ENCODE data around the gene ZBTB49.
"Not testable (repeated sequence)": the region's sequence is repeated elsewhere in the genome, so short reads cannot be mapped to it uniquely, and the experiment has no call there.

ZBTB49 gene

GRCh38 chr4:4248885-4249203 is 41.2 kb upstream of the ZBTB49 start:
- peak overlapping the region; percentile 95; the same call in 1 of the 2 replicates for H2AFZ ChIP-seq (ENCODE audit: low read depth)
- H3K36me3 ChIP-seq (ENCODE audit: insufficient read depth) = no peaks in the 10 kb centered on the region
- H3K27me3 ChIP-seq (ENCODE audit: insufficient read depth, low read depth) = no peaks in the 10 kb centered on the region
- no peaks in the 10 kb centered on the region for H4K20me1 ChIP-seq (ENCODE audit: insufficient read depth)
- H3K4me2 ChIP-seq = peak overlapping the region; percentile 51
- no peaks in the 10 kb centered on the region for H3K79me2 ChIP-seq (ENCODE audit: insufficient read depth, low read depth)
- H3K27ac ChIP-seq = peak overlapping the region; percentile 79; the same call in 1 of the 2 replicates
- no peak overlapping the region for H3K4me3 ChIP-seq (IDR thresholded peaks at IDR 0.05; ENCODE audit: insufficient read depth, low read depth, low read length)
- no peak for TF ChIP-seq CTCF (conservative IDR thresholded peaks at IDR 0.05; ENCODE audit: low read depth, low read length)
- peaks cover 3% of the 10 kb centered on the region for H3K4me1 ChIP-seq (ENCODE audit: low read depth, poor library complexity, severe bottlenecking)
- peak overlapping the region; percentile 82; the same call in 1 of the 2 replicates for H3K9ac ChIP-seq

DNA sequence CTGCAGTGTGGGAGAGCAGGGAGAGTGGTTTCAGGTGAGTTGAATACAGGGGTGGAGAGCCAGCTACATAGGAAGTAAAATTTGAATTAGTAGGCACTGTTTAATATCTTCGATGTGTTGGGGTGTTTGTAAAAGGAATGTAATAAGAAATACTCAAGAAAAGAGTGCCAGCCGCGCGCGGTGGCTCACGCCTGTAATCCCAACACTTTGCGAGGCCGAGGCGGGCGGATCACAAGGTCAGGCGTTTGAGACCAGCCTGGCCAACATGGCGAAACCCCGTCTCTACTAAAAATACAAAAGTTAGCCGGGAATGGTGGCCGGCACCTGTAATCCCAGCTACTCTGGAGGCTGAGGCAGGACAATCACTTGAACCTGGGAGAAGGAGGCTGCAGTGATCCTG is 40.7 kb upstream of the ZBTB49 start:
- H3K4me2 ChIP-seq; H2AFZ ChIP-seq (ENCODE audit: low read depth); H3K4me3 ChIP-seq (IDR thresholded peaks at IDR 0.05; ENCODE audit: insufficient read depth, low read depth, low read length); H4K20me1 ChIP-seq (ENCODE audit: insufficient read depth); H3K27ac ChIP-seq; H3K27me3 ChIP-seq (ENCODE audit: insufficient read depth, low read depth); H3K36me3 ChIP-seq (ENCODE audit: insufficient read depth); H3K9ac ChIP-seq; H3K4me1 ChIP-seq (ENCODE audit: low read depth, poor library complexity, severe bottlenecking); H3K79me2 ChIP-seq (ENCODE audit: insufficient read depth, low read depth): not testable (repeated sequence)

GRCh38 chr4:4249866-4250265 is 40.2 kb upstream of the ZBTB49 start:
- Histone ChIP-seq H3K27ac (no peak overlapping the region), H2AFZ (ENCODE audit: low read depth) (no peak overlapping the region), H4K20me1 (ENCODE audit: insufficient read depth) (no peaks in the 10 kb centered on the region), H3K27me3 (ENCODE audit: insufficient read depth, low read depth) (no peaks in the 10 kb centered on the region), H3K4me1 (ENCODE audit: low read depth, poor library complexity, severe bottlenecking) (peaks cover 3% of the 10 kb centered on the region), H3K4me2 (no peak overlapping the region), H3K9ac (no peak overlapping the region), H3K36me3 (ENCODE audit: insufficient read depth) (no peaks in the 10 kb centered on the region), H3K79me2 (ENCODE audit: insufficient read depth, low read depth) (no peaks in the 10 kb centered on the region), H3K4me3 (IDR thresholded peaks at IDR 0.05; ENCODE audit: insufficient read depth, low read depth, low read length) (no peak overlapping the region)
- TF ChIP-seq CTCF (conservative IDR thresholded peaks at IDR 0.05; ENCODE audit: low read depth, low read length) = no peak

- H3K9ac ChIP-seq = no peak overlapping the region
- no peaks in the 10 kb centered on the region for H3K4me1 ChIP-seq (ENCODE audit: low read depth, poor library complexity, severe bottlenecking)
- no peaks in the 10 kb centered on the region for H3K79me2 ChIP-seq (ENCODE audit: insufficient read depth, low read depth)
- TF ChIP-seq CTCF (conservative IDR thresholded peaks at IDR 0.05; ENCODE audit: low read depth, low read length) = no peak
- no peak overlapping the region for H3K4me2 ChIP-seq
- H3K27me3 ChIP-seq (ENCODE audit: insufficient read depth, low read depth) = no peaks in the 10 kb centered on the region
- H4K20me1 ChIP-seq (ENCODE audit: insufficient read depth) = no peaks in the 10 kb centered on the region
- H3K27ac ChIP-seq = no peak overlapping the region
- H2AFZ ChIP-seq (ENCODE audit: low read depth) = no peak overlapping the region
- no peaks in the 10 kb centered on the region for H3K36me3 ChIP-seq (ENCODE audit: insufficient read depth)
- H3K4me3 ChIP-seq (IDR thresholded peaks at IDR 0.05; ENCODE audit: insufficient read depth, low read depth, low read length) = no peak overlapping the region
These were observed 35.9 kb upstream of the ZBTB49 start for GRCh38 chr4:4254199-4254598.

DNA sequence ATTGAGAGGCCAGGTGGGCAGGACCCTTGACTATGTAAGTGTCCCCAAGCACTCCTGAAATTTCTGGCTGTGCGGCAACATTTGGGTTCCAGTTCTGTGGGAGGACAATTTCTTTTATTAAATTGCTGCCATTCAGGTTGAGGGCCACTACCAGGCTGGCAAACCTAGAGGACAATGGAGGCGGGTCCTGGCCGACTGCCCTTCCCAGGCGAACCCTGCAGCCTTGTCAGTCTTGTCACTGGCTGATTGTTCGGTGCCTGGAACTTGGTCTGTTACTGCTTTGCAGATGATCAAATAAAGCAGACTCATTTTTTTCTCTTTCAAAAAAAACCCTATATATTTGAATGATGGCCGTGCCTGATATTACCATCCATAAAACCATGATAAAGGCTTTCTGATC is 35.4 kb upstream of the ZBTB49 start:
- Histone ChIP-seq H2AFZ (ENCODE audit: low read depth) (no peak overlapping the region), H3K4me1 (ENCODE audit: low read depth, poor library complexity, severe bottlenecking) (no peaks in the 10 kb centered on the region), H3K27me3 (ENCODE audit: insufficient read depth, low read depth) (no peaks in the 10 kb centered on the region), H3K79me2 (ENCODE audit: insufficient read depth, low read depth) (no peaks in the 10 kb centered on the region), H3K36me3 (ENCODE audit: insufficient read depth) (no peaks in the 10 kb centered on the region), H3K9ac (no peak overlapping the region), H3K27ac (no peak overlapping the region), H3K4me3 (IDR thresholded peaks at IDR 0.05; ENCODE audit: insufficient read depth, low read depth, low read length) (no peak overlapping the region), H4K20me1 (ENCODE audit: insufficient read depth) (no peaks in the 10 kb centered on the region), H3K4me2 (no peak overlapping the region)
- TF ChIP-seq CTCF (conservative IDR thresholded peaks at IDR 0.05; ENCODE audit: low read depth, low read length) = no peak
